SKM-1 treated with dmso at 0.1 percent for 144 hours (cell line): ENCODE data around the gene CREBRF.
"Not testable (repeated sequence)": the region's sequence is repeated elsewhere in the genome, so short reads cannot be mapped to it uniquely, and the experiment has no call there.

Source experiments
- DNase-seq: peaks from one replicate; lab custom pipeline; 2025; ENCODE audit not compliant: unreplicated experiment; lab: John Stamatoyannopoulos, UW

Gene CREBRF

DNA sequence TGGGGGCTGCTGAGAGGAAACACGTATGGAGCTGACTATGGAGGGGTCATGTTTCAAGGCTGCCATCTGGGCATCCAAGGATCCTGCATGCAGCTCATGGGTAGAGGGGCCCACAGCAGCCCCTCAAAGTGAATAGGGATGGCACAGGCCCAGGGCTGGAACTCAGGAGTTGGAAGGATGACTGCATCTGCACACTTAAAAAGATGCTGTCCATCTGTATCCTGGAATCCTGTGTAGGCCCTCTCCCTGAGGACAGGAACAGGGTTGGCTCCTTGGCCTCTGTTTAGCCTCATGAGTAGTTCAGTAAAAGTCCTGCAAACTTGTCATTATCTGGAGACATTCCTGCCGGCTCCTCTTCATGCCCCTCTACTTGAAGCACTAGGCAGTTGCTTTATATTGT is 92.2 kb downstream of the CREBRF start:
- no peak for DNase-seq

DNA sequence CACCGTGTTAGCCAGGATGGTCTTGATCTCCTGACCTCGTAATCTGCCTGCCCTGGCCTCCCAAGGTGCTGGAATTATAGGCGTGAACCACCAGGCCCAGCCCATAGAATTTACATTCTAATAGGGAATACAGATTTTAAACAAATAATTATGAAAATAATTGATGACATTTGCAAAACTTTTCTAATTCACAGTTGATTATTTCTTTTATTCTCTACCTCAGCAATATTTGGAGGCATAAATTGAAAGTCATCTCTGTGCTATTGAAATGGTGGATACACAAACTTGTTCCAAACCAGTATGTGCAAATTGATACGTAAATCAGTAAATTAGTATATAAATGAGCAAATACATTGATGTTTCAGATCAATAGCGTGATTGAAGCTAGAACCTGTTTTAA is 96.4 kb downstream of the CREBRF start:
- DNase-seq: no peak

DNA sequence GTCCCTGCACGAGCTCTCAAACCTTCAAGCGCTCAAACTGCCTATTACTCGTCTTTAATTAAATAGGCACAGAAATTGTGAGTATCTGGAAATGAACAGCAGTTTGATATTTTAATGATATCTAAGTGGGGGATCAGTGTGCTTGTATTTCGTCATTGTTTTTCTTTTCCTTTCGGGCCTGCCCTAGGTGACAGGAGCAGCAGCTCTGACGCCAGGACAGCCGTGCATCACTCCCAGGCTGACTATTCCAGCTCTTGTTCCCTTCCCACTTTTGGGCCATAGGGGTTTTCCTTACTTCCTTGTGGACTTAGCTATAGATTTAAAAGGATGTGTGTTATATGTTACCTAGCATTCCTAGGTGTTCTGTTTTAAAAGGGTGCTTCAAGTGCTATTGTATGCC is 97.7 kb downstream of the CREBRF start:
- no peak for DNase-seq

- DNase-seq: not testable (repeated sequence)
Measured at GRCh38 chr5:173154619-173155018, 98.5 kb downstream of the CREBRF start.

DNA sequence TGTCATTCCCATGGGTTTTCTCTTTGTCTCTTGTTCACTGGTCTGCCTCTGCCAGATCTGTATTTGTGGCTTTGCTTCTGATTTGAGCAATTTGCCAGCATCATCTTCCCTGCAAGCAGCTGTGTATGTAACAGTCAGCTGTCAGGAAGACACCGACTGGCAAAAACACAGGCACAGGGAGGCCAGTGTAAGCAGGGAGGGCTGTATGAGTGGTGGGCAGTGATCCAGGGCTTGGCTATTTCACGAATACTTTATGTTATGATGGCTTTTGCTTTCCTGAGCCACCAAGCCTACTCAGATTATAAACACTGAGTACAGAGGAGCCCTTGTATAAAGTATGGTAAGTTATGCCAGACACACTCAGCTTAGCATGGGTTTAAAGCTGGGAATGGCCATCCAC is 99.8 kb downstream of the CREBRF start:
- DNase-seq: no peak

DNA sequence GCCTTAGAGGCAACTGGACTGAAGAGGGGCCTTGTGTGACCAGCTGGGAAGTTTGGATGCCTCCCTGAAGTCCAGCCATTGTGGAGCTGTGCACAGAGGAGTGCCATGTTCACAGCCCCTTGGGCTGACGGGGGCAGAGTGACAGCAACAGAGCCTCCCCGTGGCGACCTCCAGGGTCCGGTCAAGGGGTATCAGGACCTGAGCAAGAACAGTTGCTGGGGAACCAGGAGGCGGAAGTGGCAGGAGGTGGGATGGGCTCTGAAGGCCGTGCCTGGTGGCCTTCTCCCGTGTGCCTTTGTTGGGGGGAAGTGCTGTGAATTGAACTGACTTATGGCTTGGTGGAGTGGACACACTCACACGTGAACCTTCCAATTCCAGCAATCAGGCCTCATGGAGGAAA is 102.2 kb downstream of the CREBRF start:
- DNase-seq: no peak

DNA sequence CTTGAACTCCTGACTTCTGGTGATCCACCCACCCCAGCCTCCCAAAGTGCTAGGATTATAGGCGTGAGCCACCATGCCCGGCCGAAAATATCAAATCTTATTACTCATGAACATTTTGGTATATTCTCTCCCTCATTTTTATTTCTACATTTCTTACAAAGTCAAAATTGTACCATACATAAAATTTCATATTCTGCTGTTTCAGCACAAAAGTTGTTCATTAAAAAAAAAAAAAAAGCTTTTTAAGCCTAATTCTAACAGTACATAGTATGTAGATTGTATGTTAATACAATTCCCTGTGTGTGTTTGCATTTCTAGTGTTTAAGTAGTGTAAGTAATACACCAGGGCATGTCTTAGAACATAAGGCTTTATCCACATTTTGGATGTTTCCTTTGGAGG is 103.1 kb downstream of the CREBRF start:
- DNase-seq: no peak

- DNase-seq: no peak
Measured at GRCh38 chr5:173161148-173161547, 105.0 kb downstream of the CREBRF start.

- DNase-seq: no peak
Measured at GRCh38 chr5:173163219-173163618, 107.1 kb downstream of the CREBRF start.

GRCh38 chr5:173165177-173166016 is 109.2 kb downstream of the CREBRF start:
- DNase-seq: no peak

DNA sequence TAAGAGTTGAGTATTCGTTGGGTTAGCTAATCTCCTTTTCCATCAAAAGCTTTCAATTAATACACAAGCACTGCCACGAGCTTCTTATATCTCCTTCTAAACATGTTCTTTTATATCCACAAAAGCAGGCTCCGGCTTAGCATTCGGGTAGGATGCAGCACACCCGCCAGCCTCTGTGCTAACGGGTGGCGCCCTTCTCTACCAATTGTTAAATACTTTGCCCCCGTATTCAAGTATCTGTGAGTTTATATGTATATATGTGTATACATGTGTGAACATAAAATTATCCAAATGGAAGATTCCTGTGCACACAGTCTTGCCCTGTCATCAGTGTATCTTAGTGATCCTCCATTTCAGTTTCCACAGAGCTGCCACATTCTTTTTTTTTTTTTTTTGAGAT is 116.0 kb downstream of the CREBRF start:
- no peak for DNase-seq

- DNase-seq: no peak
Measured at GRCh38 chr5:173175523-173175922, 119.4 kb downstream of the CREBRF start.

GRCh38 chr5:173178369-173178910 is 122.3 kb downstream of the CREBRF start:
- DNase-seq: no peak

- no peak for DNase-seq
Measured at GRCh38 chr5:173180331-173180730, 124.2 kb downstream of the CREBRF start.

- no peak for DNase-seq
Measured at GRCh38 chr5:173187054-173187743, 131.0 kb downstream of the CREBRF start.

GRCh38 chr5:173188280-173188679 is 132.1 kb downstream of the CREBRF start:
- DNase-seq: no peak
